Erythroblast (primary cell): ENCODE results near the gene RGS1.

ENCODE experiments used
- GATA1 ChIP-seq: IDR thresholded peaks from 2 replicates; pipeline ENCODE4 v1.6.1; 2011; ENCODE audit warnings: low read depth, mild to moderate bottlenecking, control low read depth, low read length, moderate library complexity
- POLR2A ChIP-seq: IDR thresholded peaks from 2 replicates; pipeline ENCODE4 v1.6.1; 2011; ENCODE audit warnings: mild to moderate bottlenecking, low read length

DNA sequence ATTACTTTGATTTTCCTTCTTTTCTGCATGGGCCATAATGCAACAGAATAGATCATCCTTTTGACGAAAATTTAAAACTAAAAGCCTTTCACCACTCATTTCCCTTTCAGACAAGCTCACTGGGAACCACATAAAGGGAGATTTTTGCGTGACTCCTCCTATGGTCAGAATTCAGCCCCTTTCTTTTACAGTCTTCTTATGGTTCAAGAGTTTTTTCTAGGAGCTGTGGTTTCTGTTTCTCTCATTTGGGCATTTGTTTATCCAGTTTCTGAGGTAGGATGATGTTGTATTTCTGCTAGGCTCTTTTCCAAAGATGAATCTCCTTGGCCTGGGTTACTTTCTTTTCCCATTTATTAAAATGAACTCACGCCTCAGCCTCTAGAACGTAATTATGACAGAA is 16.9 kb downstream of the RGS1 start:
- TF ChIP-seq POLR2A (no peak), GATA1 (no peak)
